Measurements from ENCODE around the gene FBXO42. TPM values are rescaled to one million over a fixed set of nuclear protein-coding genes. Genes with fewer than 3 reads are reported as not detected.

Gene FBXO42
- polyA plus RNA-seq, 3 donors: 11.6 to 18.4 (median 16.9) TPM

GRCh38 chr1:16367968-16368890 lies 15.9 kb upstream of the FBXO42 start:
- intact Hi-C loops (cut with micrococcal nuclease): loop anchor here in 1 of 2 donors (2.0 to 10.0 kb wide), 4 partner anchors 15 to 846 kb away; partner anchors contain the start of genes CASP9, FBXO42 and NECAP2
- Mint-ChIP-seq H3K4me1 (peaks cover 73% of the 10 kb centered on the region), H3K9me3 (no peaks in the 10 kb centered on the region), H3K27me3 (ENCODE audit: low read depth in 3 of 3) (no peaks in the 10 kb centered on the region), H3K4me3 (peak overlapping the region; percentile 96), H3K36me3 (peaks cover 13 to 14% of the 10 kb centered on the region in 2 donors), H3K27ac (peak overlapping the region; percentile 98 to 100 (median 99))
- H3K27me3 ChIP-seq (ENCODE audit: control insufficient read depth in 2 of 2, insufficient read depth in 2 of 2, low read length in 2 of 2): no peaks in the 10 kb centered on the region
- no peaks in the 10 kb centered on the region for H3K36me3 ChIP-seq (replicated peaks in 1 of 2; ENCODE audit: control insufficient read depth in 1 of 2, insufficient read depth in 2 of 2, low read length in 2 of 2)
- peaks cover 57% of the 10 kb centered on the region for H4K20me1 ChIP-seq (ENCODE audit: insufficient read depth, low read length)
- DNase-seq: no peak
- H3K9me3 ChIP-seq (replicated peaks in 1 of 2; ENCODE audit: control insufficient read depth in 1 of 2, insufficient read depth in 1 of 2, low read length in 2 of 2): no peaks in the 10 kb centered on the region
- H3K4me2 ChIP-seq (replicated peaks; ENCODE audit: extremely low read depth, low read length, poor library complexity, severe bottlenecking): peak overlapping the region; percentile 87
- peak overlapping the region; percentile 99 for H3K9ac ChIP-seq (ENCODE audit: insufficient read depth, low read length, poor library complexity, severe bottlenecking)
- H3K79me2 ChIP-seq (ENCODE audit: insufficient read depth, low read length): peaks cover 59% of the 10 kb centered on the region
- H3K27ac ChIP-seq (ENCODE audit: low read depth in 1 of 2, low read length in 2 of 2): peak overlapping the region; percentile 92 to 99
- 2% methylated on average over 16 of the region's 24 CpGs for WGBS (ENCODE audit: insufficient coverage)
- H3K4me1 ChIP-seq (ENCODE audit: control insufficient read depth in 1 of 2, insufficient read depth in 2 of 2, low read length in 2 of 2): peaks cover 64 to 83% of the 10 kb centered on the region in 2 donors
- peak overlapping the region; percentile 78 to 98 (median 87) for H3K4me3 ChIP-seq (replicated peaks in 1 of 3; ENCODE audit: low read depth in 2 of 3, low read length in 3 of 3)
- TF ChIP-seq CTCF (IDR thresholded peaks at IDR 0.05): no peak
- peak overlapping the region; percentile 65 for H2AFZ ChIP-seq (ENCODE audit: insufficient read depth, low read depth, low read length, poor library complexity, severe bottlenecking)

- Histone ChIP-seq H3K36me3 (replicated peaks in 1 of 2; ENCODE audit: control insufficient read depth in 1 of 2, insufficient read depth in 2 of 2, low read length in 2 of 2) (no peaks in the 10 kb centered on the region), H3K4me2 (replicated peaks; ENCODE audit: extremely low read depth, low read length, poor library complexity, severe bottlenecking) (peak overlapping the region; percentile 87), H3K79me2 (ENCODE audit: insufficient read depth, low read length) (peaks cover 51% of the 10 kb centered on the region), H3K27me3 (ENCODE audit: control insufficient read depth in 2 of 2, insufficient read depth in 2 of 2, low read length in 2 of 2) (no peaks in the 10 kb centered on the region), H3K4me1 (ENCODE audit: control insufficient read depth in 1 of 2, insufficient read depth in 2 of 2, low read length in 2 of 2) (peaks cover 63 to 78% of the 10 kb centered on the region in 2 donors), H3K9ac (ENCODE audit: insufficient read depth, low read length, poor library complexity, severe bottlenecking) (peak overlapping the region; percentile 99), H4K20me1 (ENCODE audit: insufficient read depth, low read length) (peaks cover 49% of the 10 kb centered on the region), H3K27ac (ENCODE audit: low read depth in 1 of 2, low read length in 2 of 2) (peak overlapping the region; percentile 92 to 99), H3K9me3 (replicated peaks in 1 of 2; ENCODE audit: control insufficient read depth in 1 of 2, insufficient read depth in 1 of 2, low read length in 2 of 2) (no peaks in the 10 kb centered on the region), H2AFZ (ENCODE audit: insufficient read depth, low read depth, low read length, poor library complexity, severe bottlenecking) (peak overlapping the region; percentile 65), H3K4me3 (replicated peaks in 1 of 3; ENCODE audit: low read depth in 2 of 3, low read length in 3 of 3) (peak overlapping the region; percentile 78 to 98 (median 87))
- DNase-seq: peak; percentile 72 to 89 (median 88)
- peaks cover 6 to 7% of the 10 kb centered on the region in 2 donors for H3K36me3 Mint-ChIP-seq
- intact Hi-C loops (cut with micrococcal nuclease): loop anchor here in 1 of 2 donors (2.0 to 10.0 kb wide), 4 partner anchors 15 to 845 kb away; partner anchors contain the start of genes CASP9, FBXO42 and NECAP2
- H3K27ac Mint-ChIP-seq: peak overlapping the region; percentile 98 to 100 (median 99)
- no peaks in the 10 kb centered on the region for H3K27me3 Mint-ChIP-seq (ENCODE audit: low read depth in 3 of 3)
- H3K9me3 Mint-ChIP-seq: no peaks in the 10 kb centered on the region
- H3K4me1 Mint-ChIP-seq: peaks cover 69% of the 10 kb centered on the region
- TF ChIP-seq CTCF (IDR thresholded peaks at IDR 0.05): no peak
- peak overlapping the region; percentile 96 for H3K4me3 Mint-ChIP-seq
- WGBS (ENCODE audit: insufficient coverage): 1% methylated on average over 18 of the region's 47 CpGs
These were observed 15.1 kb upstream of the FBXO42 start for GRCh38 chr1:16367258-16367967.

Measured in CD14-positive monocyte (primary cell).